HEK293 (cell line): ENCODE data around the gene NTN5.
"Not testable (repeated sequence)": the region's sequence is repeated elsewhere in the genome, so short reads cannot be mapped to it uniquely, and the experiment has no call there.

ENCODE experiments used
- CTCF ChIA-PET: fragments of 350-600 bp; formaldehyde crosslinking; extraction: SDS; loops from one replicate; lab custom pipeline; 2021; ENCODE audit warnings: antibody characterized with exemption; lab: Yijun Ruan, JAX
- POLR2A ChIA-PET: fragments of 300-600 bp; formaldehyde crosslinking; extraction: SDS; loops from one replicate; lab custom pipeline; 2020; ENCODE audit warnings: antibody characterized with exemption, inconsistent platforms; lab: Yijun Ruan, JAX
- H3K27ac ChIP-seq: fragments of 200-500 bp; sonication (Bioruptor generic); 2 replicates; pipeline ENCODE4 v1.5.1; 2014; ENCODE audit warnings: low read depth, low read length, control low read depth, inconsistent platforms; ENCODE audit errors: extremely low read depth
- H3K36me3 ChIP-seq, 2 experiments: fragments of 200-500 bp in 1 of 2; sonication (Bioruptor generic) in 1 of 2; 1 replicate in 1 of 2; 2 replicates in 1 of 2; pipeline ENCODE4 v1.5.1; 2014 to 2017; ENCODE audit warnings: inconsistent platforms in 2 of 2, low read length in 2 of 2; ENCODE audit not compliant: control insufficient read depth in 2 of 2, insufficient read depth in 1 of 2
- H3K4me1 ChIP-seq: fragments of 200-500 bp; sonication (Bioruptor generic); 2 replicates; pipeline ENCODE4 v1.5.1; 2014; ENCODE audit warnings: mild to moderate bottlenecking, low read length, inconsistent platforms; ENCODE audit not compliant: control insufficient read depth, insufficient read depth
- H3K4me3 ChIP-seq: 2 replicates; pipeline ENCODE4 v1.5.1; 2011; ENCODE audit warnings: low read depth, mild to moderate bottlenecking, control low read depth, low read length, moderate library complexity
- H3K9me3 ChIP-seq: fragments of 200-500 bp; sonication (Bioruptor generic); 2 replicates; pipeline ENCODE4 v1.5.1; 2014; ENCODE audit warnings: low read depth, low read length, inconsistent platforms; ENCODE audit not compliant: control insufficient read depth, insufficient read depth
- EGR2 ChIP-seq: fragments of 450-650 bp; formaldehyde crosslinking; IDR thresholded peaks from 2 replicates; pipeline ENCODE4 v1.5.1; 2016; ENCODE audit warnings: low read depth, missing biosample characterization, missing genetic modification characterization
- KLF1 ChIP-seq: fragments of 450-650 bp; formaldehyde crosslinking; IDR thresholded peaks from 2 replicates; pipeline ENCODE4 v1.5.1; 2016; ENCODE audit warnings: missing biosample characterization, missing genetic modification characterization
- PRDM2 ChIP-seq: fragments of 450-650 bp; formaldehyde crosslinking; IDR thresholded peaks from 2 replicates; pipeline ENCODE4 v1.5.1; 2016; ENCODE audit warnings: missing biosample characterization, missing genetic modification characterization, borderline replicate concordance
- ZFHX2 ChIP-seq: fragments of 450-650 bp; formaldehyde crosslinking; conservative IDR thresholded peaks from 2 replicates; pipeline ENCODE4 v1.5.1; 2016; ENCODE audit warnings: missing biosample characterization, missing genetic modification characterization
- ZNF114 ChIP-seq: fragments of 450-650 bp; formaldehyde crosslinking; IDR thresholded peaks from 2 replicates; pipeline ENCODE4 v1.5.0; 2017; ENCODE audit warnings: missing biosample characterization, missing genetic modification characterization
- ZNF157 ChIP-seq: fragments of 450-650 bp; formaldehyde crosslinking; IDR thresholded peaks from 2 replicates; pipeline ENCODE4 v1.5.1; 2016; ENCODE audit warnings: missing biosample characterization, missing genetic modification characterization
- ZNF16 ChIP-seq: fragments of 450-650 bp; formaldehyde crosslinking; IDR thresholded peaks from 2 replicates; pipeline ENCODE4 v1.5.1; 2016; ENCODE audit warnings: low read depth, missing biosample characterization, missing genetic modification characterization
- ZNF426 ChIP-seq: fragments of 450-650 bp; formaldehyde crosslinking; IDR thresholded peaks from 2 replicates; pipeline ENCODE4 v1.5.1; 2017; ENCODE audit warnings: missing biosample characterization, missing genetic modification characterization, mild to moderate bottlenecking, inconsistent platforms, moderate library complexity
- ZNF514 ChIP-seq: fragments of 450-650 bp; formaldehyde crosslinking; IDR thresholded peaks from 2 replicates; pipeline ENCODE4 v1.5.1; 2016; ENCODE audit warnings: missing biosample characterization, missing genetic modification characterization
- ZNF692 ChIP-seq: fragments of 450-650 bp; formaldehyde crosslinking; IDR thresholded peaks from 2 replicates; pipeline ENCODE4 v1.5.1; 2016; ENCODE audit warnings: missing biosample characterization, missing genetic modification characterization

Gene NTN5

GRCh38 chr19:48681127-48681470 lies 8.3 kb upstream of the NTN5 start:
- Histone ChIP-seq H3K9me3 (no peaks in the 10 kb centered on the region), H3K27ac (no peak overlapping the region), H3K4me3 (no peak overlapping the region), H3K4me1 (no peaks in the 10 kb centered on the region; the same call in 1 of the 2 replicates), H3K36me3 (no peaks in the 10 kb centered on the region)
- ChIA-PET POLR2A (no interaction called here), CTCF (no interaction called here)
- peak; percentile 64 for TF ChIP-seq ZFHX2 (tag by site-specific recombination)
- 0 out of 2 replicates have a peak, but pooled peaks have one; percentile 31 for TF ChIP-seq EGR2 (tag by site-specific recombination)
- TF ChIP-seq ZNF514: no peak

- CTCF ChIA-PET: no interaction called here
- no peaks in the 10 kb centered on the region for H3K9me3 ChIP-seq
- no peak overlapping the region for H3K27ac ChIP-seq
- POLR2A ChIA-PET: no interaction called here
- no peaks in the 10 kb centered on the region for H3K36me3 ChIP-seq
- H3K4me1 ChIP-seq: no peaks in the 10 kb centered on the region; the same call in 1 of the 2 replicates
- no peak for TF ChIP-seq ZNF16 (tag by site-specific recombination)
- TF ChIP-seq, all 188 proteins: peak for 0
- H3K4me3 ChIP-seq: no peak overlapping the region
Observed at GRCh38 chr19:48680436-48681126, 7.8 kb upstream of the NTN5 start.

- POLR2A ChIA-PET, CTCF ChIA-PET, H3K36me3 ChIP-seq, H3K4me1 ChIP-seq, H3K9me3 ChIP-seq, H3K4me3 ChIP-seq, H3K27ac ChIP-seq: not testable (repeated sequence)
Observed at GRCh38 chr19:48680006-48680405, 7.2 kb upstream of the NTN5 start.

- ChIA-PET CTCF (interaction anchor here (1.2 to 3.9 kb wide), 2 partner anchors 10 to 164 kb away, joined by 4 to 20 read pairs; no protein-coding TSS in a partner anchor), POLR2A (interaction anchor here (0.9 kb wide), 1 partner anchor 36 kb away, joined by 3 read pairs; no protein-coding TSS in a partner anchor)
- TF ChIP-seq ZNF157 (tag by site-specific recombination) (no peak), ZNF426 (no peak), PRDM2 (no peak), ZNF114 (tag by site-specific recombination) (no peak), EGR2 (tag by site-specific recombination) (peak; percentile 34; the same call in 1 of the 2 replicates), KLF1 (peak; percentile 89), ZNF692 (tag by site-specific recombination) (peak; percentile 85), ZFHX2 (tag by site-specific recombination) (0 out of 2 replicates have a peak, but pooled peaks have one; percentile 25)
- no peaks in the 10 kb centered on the region for H3K36me3 ChIP-seq
- no peak overlapping the region for H3K27ac ChIP-seq
- no peaks in the 10 kb centered on the region for H3K9me3 ChIP-seq
- no peak overlapping the region for H3K4me3 ChIP-seq
- H3K4me1 ChIP-seq: no peaks in the 10 kb centered on the region; the same call in 1 of the 2 replicates
Observed at GRCh38 chr19:48678201-48678600, 5.4 kb upstream of the NTN5 start.
